ENCODE results near the gene BLTP2.

BLTP2 gene

GRCh38 chr17:28598389-28598788 lies 46.6 kb downstream of the BLTP2 start:
- DNase-seq, result no peak

- DNase-seq, result no peak
Measured at GRCh38 chr17:28597606-28598383, 47.2 kb downstream of the BLTP2 start.
